Endodermal cell (in vitro differentiated cells): ENCODE data around the gene ADAMTS17. TPM values are rescaled to one million over a fixed set of nuclear protein-coding genes. Genes with fewer than 3 reads are reported as not detected.

Experiments used
- DNase-seq: peaks from one replicate; pipeline ENCODE4 v3.0.0-alpha.2; 2017
- H3K27ac ChIP-seq: 2 replicates; pipeline ENCODE4 v1.5.1; 2013; ENCODE audit warnings: mild to moderate bottlenecking, low read depth, low read length, moderate library complexity
- H3K27me3 ChIP-seq: 2 replicates; pipeline ENCODE4 v1.6.1; 2013; ENCODE audit warnings: mild to moderate bottlenecking, low read length, moderate library complexity; ENCODE audit not compliant: insufficient read depth, control insufficient read depth, poor library complexity, severe bottlenecking
- H3K36me3 ChIP-seq: 2 replicates; pipeline ENCODE4 v1.7.0; 2013; ENCODE audit warnings: mild to moderate bottlenecking, low read length, moderate library complexity; ENCODE audit not compliant: control insufficient read depth, insufficient read depth
- H3K4me1 ChIP-seq: one replicate; pipeline ENCODE4 v1.7.0; 2013; ENCODE audit warnings: low read length; ENCODE audit not compliant: control insufficient read depth, insufficient read depth
- H3K4me3 ChIP-seq: 2 replicates; pipeline ENCODE4 v1.5.1; 2013; ENCODE audit warnings: mild to moderate bottlenecking, low read length, moderate library complexity
- H3K9ac ChIP-seq: 2 replicates; pipeline ENCODE4 v1.6.1; 2013; ENCODE audit warnings: mild to moderate bottlenecking, low read length, moderate library complexity; ENCODE audit not compliant: poor library complexity, severe bottlenecking; ENCODE audit errors: extremely low read depth
- H3K9me3 ChIP-seq: 2 replicates; pipeline ENCODE4 v1.6.1; 2013; ENCODE audit warnings: mild to moderate bottlenecking, low read length, moderate library complexity; ENCODE audit not compliant: control insufficient read depth
- H3K27ac Mint-ChIP-seq: 2 replicates; pipeline ENCODE4 v1.8.0; 2020; ENCODE audit warnings: mixed read lengths
- H3K27me3 Mint-ChIP-seq: 2 replicates; pipeline ENCODE4 v1.8.0; 2021; ENCODE audit warnings: mild to moderate bottlenecking, mixed read lengths; ENCODE audit not compliant: insufficient read depth
- H3K36me3 Mint-ChIP-seq: 2 replicates; pipeline ENCODE4 v1.8.0; 2020; ENCODE audit warnings: low read depth, mixed read lengths
- H3K4me1 Mint-ChIP-seq: 2 replicates; pipeline ENCODE4 v1.8.0; 2020; ENCODE audit warnings: mixed read lengths
- H3K4me3 Mint-ChIP-seq: 2 replicates; pipeline ENCODE4 v1.8.0; 2020; ENCODE audit warnings: mild to moderate bottlenecking, moderate library complexity, mixed read lengths
- H3K9me3 Mint-ChIP-seq: 2 replicates; pipeline ENCODE4 v1.8.0; 2020; ENCODE audit warnings: mild to moderate bottlenecking, mixed read lengths
- WGBS, 2 experiments: methylation state at CpG; one replicate each; pipeline versions ENCODE4 v1.1.5 to v1.1.7; 2013; ENCODE audit warnings: missing lambda C conversion rate in 2 of 2, mixed read lengths in 1 of 2; ENCODE audit not compliant: insufficient coverage in 1 of 2, insufficient read length in 1 of 2; 5-methylcytosine and 5-hydroxymethylcytosine counted together
- total RNA-seq, 2 donors: library from RNA; stranded (reverse); fragmentation: NEBNext Ultra II Directional in 1 of 2; extraction: Animal tissue kit (Norgen Biotek cat#: 25700) in 1 of 2; gene quantifications; 2 replicates in 1 of 2; 3 replicates in 1 of 2; pipeline ENCODE4 v1.2.1, GENCODE V29; 2021
- TF ChIP-seq, protein P1 (sequence below): fragments of 200-600 bp; sonication (generic); conservative IDR thresholded peaks from 2 replicates; pipeline ENCODE4 v1.5.0; 2021; ENCODE audit warnings: antibody characterized with exemption, mild to moderate bottlenecking

ADAMTS17 gene
- total RNA-seq, 2 donors from 2014 or later = 0.82 to 2.3 TPM

DNA sequence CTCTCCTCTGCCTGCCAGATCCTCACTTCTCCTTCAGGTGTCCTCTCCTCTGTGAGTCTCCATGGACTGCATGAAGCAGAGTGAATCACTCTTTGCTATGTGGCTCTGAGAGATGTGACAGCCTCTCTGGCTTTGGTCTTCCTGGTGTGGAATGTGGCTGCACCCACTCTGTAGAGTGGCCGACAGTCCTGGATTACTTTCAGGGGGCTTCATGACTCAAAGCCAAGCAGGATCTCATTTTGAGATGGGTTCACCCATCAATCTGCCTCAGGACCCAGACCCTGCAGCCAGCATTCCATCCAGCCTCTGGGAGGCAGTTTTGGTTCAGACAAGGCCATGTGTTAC, 386.6 kb downstream of the ADAMTS17 start:
- Histone ChIP-seq H3K27ac (no peak overlapping the region), H3K27me3 (no peaks in the 10 kb centered on the region), H3K4me3 (no peak overlapping the region), H3K9me3 (no peaks in the 10 kb centered on the region), H3K9ac (no peak overlapping the region), H3K4me1 (no peaks in the 10 kb centered on the region), H3K36me3 (no peaks in the 10 kb centered on the region)
- TF ChIP-seq, protein P1, sequence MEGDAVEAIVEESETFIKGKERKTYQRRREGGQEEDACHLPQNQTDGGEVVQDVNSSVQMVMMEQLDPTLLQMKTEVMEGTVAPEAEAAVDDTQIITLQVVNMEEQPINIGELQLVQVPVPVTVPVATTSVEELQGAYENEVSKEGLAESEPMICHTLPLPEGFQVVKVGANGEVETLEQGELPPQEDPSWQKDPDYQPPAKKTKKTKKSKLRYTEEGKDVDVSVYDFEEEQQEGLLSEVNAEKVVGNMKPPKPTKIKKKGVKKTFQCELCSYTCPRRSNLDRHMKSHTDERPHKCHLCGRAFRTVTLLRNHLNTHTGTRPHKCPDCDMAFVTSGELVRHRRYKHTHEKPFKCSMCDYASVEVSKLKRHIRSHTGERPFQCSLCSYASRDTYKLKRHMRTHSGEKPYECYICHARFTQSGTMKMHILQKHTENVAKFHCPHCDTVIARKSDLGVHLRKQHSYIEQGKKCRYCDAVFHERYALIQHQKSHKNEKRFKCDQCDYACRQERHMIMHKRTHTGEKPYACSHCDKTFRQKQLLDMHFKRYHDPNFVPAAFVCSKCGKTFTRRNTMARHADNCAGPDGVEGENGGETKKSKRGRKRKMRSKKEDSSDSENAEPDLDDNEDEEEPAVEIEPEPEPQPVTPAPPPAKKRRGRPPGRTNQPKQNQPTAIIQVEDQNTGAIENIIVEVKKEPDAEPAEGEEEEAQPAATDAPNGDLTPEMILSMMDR = no peak
- Mint-ChIP-seq H3K4me3 (no peak overlapping the region), H3K36me3 (no peaks in the 10 kb centered on the region), H3K9me3 (peaks cover 2% of the 10 kb centered on the region), H3K27me3 (peaks cover 9% of the 10 kb centered on the region), H3K27ac (no peak overlapping the region), H3K4me1 (no peaks in the 10 kb centered on the region)
- peak; percentile 19 for DNase-seq
- WGBS, 2 experiments = 76 to 80% methylated on average over 1 of the region's 1 CpG

DNA sequence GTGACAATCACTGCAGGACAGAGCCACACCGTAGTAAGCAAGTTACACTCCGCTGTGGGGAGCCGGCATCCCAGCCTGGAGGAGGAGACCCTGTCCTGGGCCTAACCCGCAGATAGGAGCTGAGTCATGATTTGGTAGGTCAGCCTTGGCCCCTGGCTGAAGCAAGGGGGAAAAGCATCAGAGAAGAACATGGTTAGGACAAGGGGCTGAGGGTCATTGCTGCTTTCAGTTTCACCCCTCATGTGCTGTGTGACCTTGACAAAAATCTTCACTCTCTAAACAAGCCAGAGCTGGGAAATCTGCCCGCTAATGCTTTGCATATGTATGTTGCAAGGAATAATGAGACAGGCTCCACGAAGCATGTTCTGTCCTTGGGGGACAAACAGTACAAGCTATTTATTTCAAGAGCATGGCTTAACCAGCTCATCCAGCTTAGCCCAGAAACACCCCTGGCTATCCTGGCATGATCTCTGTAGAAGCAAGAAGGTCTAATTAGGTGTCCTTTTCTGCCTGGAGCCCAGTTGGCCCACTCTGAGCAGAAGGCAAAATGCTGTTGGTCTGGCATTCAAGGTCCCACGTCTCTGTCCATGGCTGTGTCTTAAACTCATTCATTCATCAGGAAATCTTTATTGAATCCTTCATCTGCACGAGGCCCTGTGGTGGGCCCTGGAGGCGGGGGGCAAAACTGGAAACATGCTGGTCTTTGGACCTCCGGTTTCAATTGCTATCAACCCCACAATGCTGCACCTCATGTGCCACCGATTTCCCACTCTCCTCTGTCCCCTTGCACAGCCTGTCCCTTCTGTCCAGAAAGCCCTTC, 387.2 kb downstream of the ADAMTS17 start:
- H3K27me3 ChIP-seq = no peaks in the 10 kb centered on the region
- DNase-seq = peak; percentile 55
- H3K9ac ChIP-seq = no peak overlapping the region
- no peak overlapping the region for H3K4me3 Mint-ChIP-seq
- no peaks in the 10 kb centered on the region for H3K36me3 Mint-ChIP-seq
- WGBS, 2 experiments = 85 to 91% methylated on average over 9 to 11 of the region's 11 CpGs
- no peaks in the 10 kb centered on the region for H3K36me3 ChIP-seq
- H3K27me3 Mint-ChIP-seq = peaks cover 5% of the 10 kb centered on the region
- H3K27ac ChIP-seq = no peak overlapping the region
- TF ChIP-seq, protein P1 = no peak
- H3K4me3 ChIP-seq = no peak overlapping the region
- H3K4me1 Mint-ChIP-seq = no peaks in the 10 kb centered on the region
- no peaks in the 10 kb centered on the region for H3K9me3 ChIP-seq
- no peaks in the 10 kb centered on the region for H3K4me1 ChIP-seq
- no peak overlapping the region for H3K27ac Mint-ChIP-seq
- H3K9me3 Mint-ChIP-seq = peaks cover 3% of the 10 kb centered on the region

- no peaks in the 10 kb centered on the region for H3K4me1 Mint-ChIP-seq
- H3K27ac ChIP-seq = no peak overlapping the region
- no peak overlapping the region for H3K27ac Mint-ChIP-seq
- 88 to 94% methylated on average over 7 of the region's 7 CpGs for WGBS, 2 experiments
- no peak for DNase-seq
- H3K36me3 ChIP-seq = no peaks in the 10 kb centered on the region
- no peak overlapping the region for H3K4me3 Mint-ChIP-seq
- H3K9me3 ChIP-seq = no peaks in the 10 kb centered on the region
- H3K9ac ChIP-seq = no peak overlapping the region
- H3K4me3 ChIP-seq = no peak overlapping the region
- peaks cover 3% of the 10 kb centered on the region for H3K9me3 Mint-ChIP-seq
- H3K36me3 Mint-ChIP-seq = no peaks in the 10 kb centered on the region
- H3K27me3 Mint-ChIP-seq = peaks cover 3% of the 10 kb centered on the region
- H3K27me3 ChIP-seq = no peaks in the 10 kb centered on the region
- TF ChIP-seq, protein P1 = no peak
- no peaks in the 10 kb centered on the region for H3K4me1 ChIP-seq
Measured at GRCh38 chr15:99953886-99954285, 387.9 kb downstream of the ADAMTS17 start.
